Measurements from ENCODE around the gene VAV2. TPM values are rescaled to one million over a fixed set of nuclear protein-coding genes. Genes with fewer than 3 reads are reported as not detected.

Gene VAV2
- total RNA-seq, 1 experiment from 2014 or later = 9.7 TPM

GRCh38 chr9:133799716-133800115 is 192.4 kb downstream of the VAV2 start:
- no TSS peak for BruUV-seq (replicated peaks)
- Histone ChIP-seq H3K9me3 (ENCODE audit: low read length) (no peaks in the 10 kb centered on the region), H3K4me2 (ENCODE audit: low read length) (no peak overlapping the region), H2AFZ (ENCODE audit: low read length) (no peak overlapping the region), H3K27ac (ENCODE audit: low read length) (no peak overlapping the region), H3F3A (ENCODE audit: low read length, unreplicated experiment) (no peaks in the 10 kb centered on the region), H3K9ac (ENCODE audit: low read length) (no peak overlapping the region), H3K4me3 (ENCODE audit: low read length) (no peak overlapping the region), H3K27me3 (ENCODE audit: low read length) (no peaks in the 10 kb centered on the region), H3K36me3 (ENCODE audit: low read depth, low read length) (no peaks in the 10 kb centered on the region), H3K4me1 (ENCODE audit: insufficient read depth, low read length) (no peaks in the 10 kb centered on the region), H3K79me2 (ENCODE audit: low read length) (no peaks in the 10 kb centered on the region), H4K20me1 (ENCODE audit: low read length) (no peaks in the 10 kb centered on the region), H3K9me2 (replicated peaks; ENCODE audit: low read length) (no peaks in the 10 kb centered on the region)
- POLR2A ChIA-PET (ENCODE audit: unreplicated experiment) = no interaction called here
- no peak for ATAC-seq
- CTCF ChIA-PET = no interaction called here
- no peak for TF ChIP-seq EZH2phosphoT487 (IDR thresholded peaks at IDR 0.05; ENCODE audit: borderline replicate concordance, low read length)
- TF ChIP-seq CTCF (conservative IDR thresholded peaks at IDR 0.05; ENCODE audit: low read depth, low read length) = no peak
- no peak for TF ChIP-seq EZH2 (IDR thresholded peaks at IDR 0.05; ENCODE audit: low read length, unreplicated experiment)
- intact Hi-C loops (cut with micrococcal nuclease) = no loop called here
- DNase-seq = no peak

GRCh38 chr9:133799106-133799505 is 193.0 kb downstream of the VAV2 start:
- no peak overlapping the region for H2AFZ ChIP-seq (ENCODE audit: low read length)
- no peaks in the 10 kb centered on the region for H3K4me1 ChIP-seq (ENCODE audit: insufficient read depth, low read length)
- H3K9me3 ChIP-seq (ENCODE audit: low read length) = no peaks in the 10 kb centered on the region
- no peaks in the 10 kb centered on the region for H3F3A ChIP-seq (ENCODE audit: low read length, unreplicated experiment)
- H3K27me3 ChIP-seq (ENCODE audit: low read length) = no peaks in the 10 kb centered on the region
- POLR2A ChIA-PET (ENCODE audit: unreplicated experiment) = no interaction called here
- no peaks in the 10 kb centered on the region for H4K20me1 ChIP-seq (ENCODE audit: low read length)
- H3K27ac ChIP-seq (ENCODE audit: low read length) = no peak overlapping the region
- H3K4me3 ChIP-seq (ENCODE audit: low read length) = no peak overlapping the region
- BruUV-seq (replicated peaks) = no TSS peak
- no peaks in the 10 kb centered on the region for H3K79me2 ChIP-seq (ENCODE audit: low read length)
- ATAC-seq (no peak), DNase-seq (no peak)
- no peak overlapping the region for H3K4me2 ChIP-seq (ENCODE audit: low read length)
- H3K9ac ChIP-seq (ENCODE audit: low read length) = no peak overlapping the region
- intact Hi-C loops (cut with micrococcal nuclease) = no loop called here
- TF ChIP-seq EZH2 (IDR thresholded peaks at IDR 0.05; ENCODE audit: low read length, unreplicated experiment) = no peak
- TF ChIP-seq CTCF (conservative IDR thresholded peaks at IDR 0.05; ENCODE audit: low read depth, low read length) = no peak
- TF ChIP-seq EZH2phosphoT487 (IDR thresholded peaks at IDR 0.05; ENCODE audit: borderline replicate concordance, low read length) = no peak
- no peaks in the 10 kb centered on the region for H3K36me3 ChIP-seq (ENCODE audit: low read depth, low read length)
- no peaks in the 10 kb centered on the region for H3K9me2 ChIP-seq (replicated peaks; ENCODE audit: low read length)
- CTCF ChIA-PET = no interaction called here

- CTCF ChIA-PET = no interaction called here
- H3F3A ChIP-seq (ENCODE audit: low read length, unreplicated experiment) = no peaks in the 10 kb centered on the region
- H3K4me3 ChIP-seq (ENCODE audit: low read length) = no peak overlapping the region
- H3K79me2 ChIP-seq (ENCODE audit: low read length) = no peaks in the 10 kb centered on the region
- no peak for ATAC-seq
- no peak overlapping the region for H2AFZ ChIP-seq (ENCODE audit: low read length)
- no TSS peak for BruUV-seq (replicated peaks)
- DNase-seq = no peak
- no peak overlapping the region for H3K27ac ChIP-seq (ENCODE audit: low read length)
- TF ChIP-seq EZH2 (IDR thresholded peaks at IDR 0.05; ENCODE audit: low read length, unreplicated experiment) (no peak), EZH2phosphoT487 (IDR thresholded peaks at IDR 0.05; ENCODE audit: borderline replicate concordance, low read length) (no peak), CTCF (conservative IDR thresholded peaks at IDR 0.05; ENCODE audit: low read depth, low read length) (no peak)
- no peaks in the 10 kb centered on the region for H4K20me1 ChIP-seq (ENCODE audit: low read length)
- no peaks in the 10 kb centered on the region for H3K9me2 ChIP-seq (replicated peaks; ENCODE audit: low read length)
- no peaks in the 10 kb centered on the region for H3K27me3 ChIP-seq (ENCODE audit: low read length)
- H3K4me1 ChIP-seq (ENCODE audit: insufficient read depth, low read length) = no peaks in the 10 kb centered on the region
- H3K9me3 ChIP-seq (ENCODE audit: low read length) = no peaks in the 10 kb centered on the region
- H3K36me3 ChIP-seq (ENCODE audit: low read depth, low read length) = no peaks in the 10 kb centered on the region
- no peak overlapping the region for H3K4me2 ChIP-seq (ENCODE audit: low read length)
- POLR2A ChIA-PET (ENCODE audit: unreplicated experiment) = no interaction called here
- intact Hi-C loops (cut with micrococcal nuclease) = no loop called here
- no peak overlapping the region for H3K9ac ChIP-seq (ENCODE audit: low read length)
These were observed 194.0 kb downstream of the VAV2 start for GRCh38 chr9:133798160-133798559.
